ENCODE data around the gene CHRM3.
"Not testable (repeated sequence)": the region's sequence is repeated elsewhere in the genome, so short reads cannot be mapped to it uniquely, and the experiment has no call there.

The CHRM3 gene

GRCh38 chr1:239386453-239387303, at the start of gene CHRM3:
TSS of gene CHRM3 (plus strand) at chr1:239386568. CDS start at chr1:239907452, 520,884 bp downstream.
- no peak for DNase-seq

GRCh38 chr1:239337799-239338430, 48.5 kb upstream of the CHRM3 start:
- DNase-seq, result no peak

DNA sequence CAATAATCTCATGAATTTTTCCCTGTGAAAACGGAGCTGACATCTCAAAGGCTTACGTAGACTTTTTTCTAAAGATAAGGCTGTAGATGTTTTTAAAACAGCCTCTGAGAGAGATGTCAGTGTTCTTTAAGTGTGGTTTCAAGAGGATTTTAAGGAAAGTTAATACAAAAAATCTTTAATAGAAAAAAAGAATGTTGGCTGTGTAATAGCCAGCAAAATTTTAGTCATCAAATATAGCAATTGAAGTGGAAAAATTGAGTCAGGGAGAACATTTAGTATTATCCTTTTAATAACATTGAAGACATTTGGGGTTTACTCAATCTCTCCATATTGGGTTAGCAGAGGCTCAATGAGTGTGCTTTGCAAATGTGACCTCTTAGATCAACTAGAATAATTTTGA, 38.6 kb upstream of the CHRM3 start:
- DNase-seq, result no peak

GRCh38 chr1:239348635-239349353, 37.6 kb upstream of the CHRM3 start:
- no peak for DNase-seq

DNA sequence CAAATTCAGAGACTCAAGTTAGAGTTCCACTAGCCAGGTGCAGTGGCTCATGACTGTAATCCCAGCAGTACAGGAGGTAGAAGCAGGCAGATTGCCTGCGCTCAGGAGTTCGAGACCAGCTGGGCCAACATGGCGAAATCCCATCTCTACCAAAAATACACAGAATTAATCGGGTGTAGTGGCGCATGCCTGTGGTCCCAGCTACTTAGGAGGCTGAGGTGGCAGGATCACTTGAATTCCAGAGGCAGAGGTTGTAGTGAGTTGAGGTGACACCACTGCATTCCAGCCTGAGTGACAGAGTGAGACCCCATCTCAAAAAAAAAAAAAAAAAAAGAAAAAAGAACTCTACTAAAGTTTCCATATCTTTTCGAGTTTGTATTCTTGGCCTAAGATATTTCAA, 36.7 kb upstream of the CHRM3 start:
- DNase-seq, result no peak

GRCh38 chr1:239353536-239353935, 32.8 kb upstream of the CHRM3 start:
- DNase-seq, result no peak

DNA sequence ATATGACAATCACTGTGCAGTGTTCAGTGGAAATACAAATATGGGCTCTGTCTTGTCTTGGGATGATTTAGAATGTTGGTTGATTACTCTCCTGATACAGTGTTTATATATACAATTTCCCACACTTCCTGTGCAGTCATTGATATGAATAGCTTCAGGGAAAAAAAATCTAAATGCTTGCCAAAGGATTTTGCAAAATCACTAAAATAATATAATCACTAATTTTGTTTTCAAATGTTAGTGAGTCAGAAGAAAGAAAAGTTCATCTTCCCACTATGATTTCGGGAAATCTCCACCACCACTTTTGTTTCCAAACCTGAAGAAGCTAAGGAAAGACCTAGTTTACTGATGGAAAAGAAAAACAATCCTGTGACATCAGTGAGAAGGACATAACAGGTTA, 32.1 kb upstream of the CHRM3 start:
- DNase-seq, result no peak

DNA sequence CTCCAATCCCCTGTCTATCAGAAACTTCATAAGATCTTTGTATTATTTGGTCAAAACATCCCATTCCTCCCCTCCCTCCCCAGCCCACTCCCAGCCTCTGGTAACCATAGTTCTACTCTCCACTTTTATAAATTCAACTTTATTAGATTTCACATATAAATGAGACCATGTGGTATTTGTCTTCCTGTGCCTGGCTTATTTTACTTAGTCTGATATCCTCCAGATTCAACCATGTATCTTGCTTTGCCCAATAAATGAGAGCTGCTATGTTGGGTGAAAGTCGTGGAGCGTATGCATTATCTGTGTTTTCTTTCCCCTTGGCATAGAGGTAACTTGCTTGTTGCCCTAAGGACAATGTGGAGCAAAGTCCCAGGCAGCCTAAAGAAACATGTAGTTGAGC, 28.5 kb upstream of the CHRM3 start:
- no peak for DNase-seq

- DNase-seq, result no peak
Measured at GRCh38 chr1:239361403-239361802, 25.0 kb upstream of the CHRM3 start.

- no peak for DNase-seq
Measured at GRCh38 chr1:239363930-239364329, 22.4 kb upstream of the CHRM3 start.

- DNase-seq, result no peak
Measured at GRCh38 chr1:239367196-239367810, 19.1 kb upstream of the CHRM3 start.

DNA sequence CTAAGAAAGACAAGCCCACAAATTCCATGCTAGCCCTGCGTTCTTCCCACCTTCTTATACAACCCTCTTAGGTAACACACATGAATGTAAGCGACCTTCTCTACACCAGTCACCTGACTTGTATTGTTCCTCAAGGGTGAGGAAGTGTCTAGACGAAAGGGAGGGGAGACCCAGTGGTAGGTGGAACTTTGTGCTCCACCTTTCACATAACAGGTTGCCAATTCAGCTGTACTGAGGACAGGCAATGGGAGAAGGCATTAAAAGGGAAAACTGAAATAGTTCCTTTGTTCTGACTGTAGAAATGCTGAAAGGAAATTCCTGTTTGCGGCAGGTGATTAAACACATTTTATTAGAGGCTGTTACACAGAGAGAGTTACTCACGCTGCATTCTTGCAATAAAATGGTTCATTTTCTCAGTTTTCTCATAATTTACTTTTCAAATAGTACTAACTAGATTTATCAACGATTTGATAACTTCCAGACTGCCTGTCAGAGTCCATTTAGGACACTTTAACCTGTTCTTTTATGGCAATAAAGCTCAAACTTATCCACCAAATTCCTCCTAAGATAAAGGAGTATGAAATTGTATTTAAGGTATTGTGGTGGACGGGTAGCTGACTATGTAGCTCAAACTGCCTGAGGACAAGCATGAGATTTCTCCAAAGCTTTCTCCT, 17.8 kb upstream of the CHRM3 start:
- no peak for DNase-seq

- DNase-seq, result not testable (repeated sequence)
Measured at GRCh38 chr1:239370869-239371268, 15.5 kb upstream of the CHRM3 start.

DNA sequence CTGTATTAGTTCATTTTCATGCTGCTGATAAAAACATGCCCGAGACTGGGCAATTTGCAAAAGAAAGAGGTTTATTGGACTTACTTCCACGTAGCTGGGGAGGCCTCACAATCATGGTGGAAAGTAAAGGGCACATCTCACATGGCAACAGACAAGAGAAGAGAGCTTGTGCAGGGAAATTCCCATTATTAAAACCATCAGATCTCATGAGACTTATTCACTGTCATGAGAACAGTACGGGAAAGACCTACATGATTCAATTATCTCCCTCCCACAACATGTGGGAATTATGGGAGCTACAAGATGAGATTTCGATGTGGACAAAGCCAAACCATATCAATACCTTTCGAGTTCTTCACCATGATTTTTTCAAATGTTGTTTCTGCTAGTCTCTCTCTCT, 3.7 kb upstream of the CHRM3 start:
- DNase-seq, result no peak

DNA sequence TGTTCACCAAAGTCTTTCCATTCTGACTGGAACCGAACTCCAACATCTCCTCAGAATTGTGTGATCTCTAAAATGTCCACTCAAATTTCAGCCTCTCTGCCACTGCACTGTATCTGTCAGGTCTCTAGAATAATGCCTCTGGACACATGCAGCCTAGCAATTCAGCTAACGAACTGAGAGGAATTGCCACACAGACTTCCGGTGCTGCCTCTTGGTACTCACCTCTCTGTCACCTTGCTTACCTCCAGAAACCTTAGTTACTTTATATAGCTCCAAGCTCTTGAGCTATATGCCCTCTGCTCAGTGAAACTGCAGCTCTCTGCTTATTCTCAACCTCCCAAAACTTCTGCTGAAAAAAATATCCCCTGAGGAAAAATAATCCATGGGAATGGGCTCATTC, 2.7 kb upstream of the CHRM3 start:
- DNase-seq, result no peak

- no peak for DNase-seq
Measured at GRCh38 chr1:239387304-239388158, 1.2 kb downstream of the CHRM3 start.

GRCh38 chr1:239388159-239388485, 1.8 kb downstream of the CHRM3 start:
- no peak for DNase-seq

DNA sequence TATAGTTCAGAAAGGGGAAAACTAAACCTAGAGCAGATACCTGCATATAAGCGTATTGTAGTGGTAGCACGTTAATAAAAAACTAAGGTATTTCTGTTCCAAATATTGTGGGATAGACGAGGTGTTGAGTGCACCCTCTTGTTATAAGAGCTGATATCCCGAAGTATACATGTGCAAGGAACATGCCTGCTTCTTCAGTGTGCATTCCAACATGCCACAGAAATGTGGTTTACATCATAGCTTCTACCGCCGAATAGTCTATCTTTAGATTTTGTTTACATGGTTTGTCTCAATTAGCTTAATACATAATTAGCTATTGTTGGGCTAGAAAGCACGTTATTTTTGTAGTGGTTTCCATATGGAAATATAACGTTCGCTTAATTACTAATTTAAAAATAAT, 2.2 kb downstream of the CHRM3 start:
- DNase-seq, result no peak

GRCh38 chr1:239389703-239390102, 3.3 kb downstream of the CHRM3 start:
- DNase-seq, result no peak

GRCh38 chr1:239392271-239392670, 5.9 kb downstream of the CHRM3 start:
- no peak for DNase-seq

GRCh38 chr1:239394107-239394506, 7.7 kb downstream of the CHRM3 start:
- DNase-seq, result no peak

- no peak for DNase-seq
Measured at GRCh38 chr1:239413916-239414315, 27.5 kb downstream of the CHRM3 start.

Data from SHP77 treated with DMSO at 0.1 percent for 48 hours (cell line).